HepG2 (cell line): ENCODE results near the gene ADAMTS13. TPM values are rescaled to one million over a fixed set of nuclear protein-coding genes. Genes with fewer than 3 reads are reported as not detected.
A peak's percentile ranks its signal among the peaks of the same experiment; 100 is the strongest.

Experiments used
- ATAC-seq: fragments of 200-7000 bp; cut with Tn5 transposase; 3 replicates; pipeline ENCODE4 v1.9.1; 2020; ENCODE audit warnings: mild to moderate bottlenecking, moderate library complexity
- BruUV-seq: library from RNA; stranded (reverse); fragments of 400-500 nt; replicated peaks from 2 replicates; lab custom pipeline; 2021; lab: Mats Ljungman, UMichigan
- CTCF ChIA-PET: fragments of 300-600 bp; formaldehyde crosslinking; extraction: SDS; loops from one replicate; lab custom pipeline; 2021; ENCODE audit warnings: low total read pairs, inconsistent platforms, low intra/inter-chr PET ratio; lab: Yijun Ruan, JAX
- POLR2A ChIA-PET: fragments of 350-600 bp; sonication (Branson Sonifier 250); formaldehyde crosslinking; loops from one replicate; lab custom pipeline; 2020; ENCODE audit warnings: antibody characterized with exemption, inconsistent platforms; lab: Yijun Ruan, JAX
- DNase-seq: peaks from one replicate; pipeline ENCODE4 v3.0.0-alpha.2; 2015; ENCODE audit warnings: low spot score
- FAIRE-seq: peaks from 3 replicates; lab custom pipeline; 2011; peaks lifted over from hg19 to GRCh38; lab: Jason Lieb, UNC
- H2AFZ ChIP-seq: one replicate; pipeline ENCODE4 v1.6.1; 2011; ENCODE audit warnings: low read length, inconsistent platforms
- H3K27ac ChIP-seq: fragments of 300-600 bp; 3 replicates; pipeline ENCODE4 v1.8.0; 2011; ENCODE audit warnings: mixed run types, mild to moderate bottlenecking, mixed read lengths, low read length, inconsistent platforms; ENCODE audit not compliant: insufficient read depth; ENCODE audit errors: extremely low read length
- H3K27me3 ChIP-seq, 2 experiments: fragments of 200-600 bp in 1 of 2; 2 replicates in 1 of 2; 3 replicates in 1 of 2; pipeline versions ENCODE4 v1.6.0 to v1.8.0; 2011; ENCODE audit warnings: low read length in 2 of 2, mild to moderate bottlenecking in 2 of 2, moderate library complexity in 2 of 2, inconsistent platforms in 1 of 2; ENCODE audit not compliant: insufficient read depth in 2 of 2, control insufficient read depth in 1 of 2
- H3K36me3 ChIP-seq, 2 experiments: fragments of 200-600 bp in 1 of 2; replicated peaks in 1 of 2; 2 replicates in 1 of 2; 3 replicates in 1 of 2; pipeline versions ENCODE4 v1.5.1 to v1.8.0; 2011; ENCODE audit warnings: low read length in 2 of 2, inconsistent platforms in 1 of 2; ENCODE audit not compliant: insufficient read depth in 2 of 2, control insufficient read depth in 1 of 2
- H3K4me1 ChIP-seq: 2 replicates; pipeline ENCODE4 v1.5.1; 2012; ENCODE audit warnings: low read length, inconsistent platforms; ENCODE audit not compliant: insufficient read depth
- H3K4me2 ChIP-seq: 2 replicates; pipeline ENCODE4 v1.6.0; 2011; ENCODE audit warnings: low read depth, low read length, inconsistent platforms
- H3K4me3 ChIP-seq, 3 experiments: fragments of 200-600 bp in 1 of 3; sonication (generic), shearing (Covaris generic) in 1 of 3; replicated peaks in 1 of 3; 2 replicates each; pipeline ENCODE4 v1.5.1; 2011 to 2016; ENCODE audit warnings: low read length in 3 of 3, inconsistent platforms in 2 of 3, low read depth in 2 of 3, mild to moderate bottlenecking in 2 of 3, control low read depth in 1 of 3, mixed read lengths in 1 of 3; ENCODE audit not compliant: insufficient read depth in 1 of 3
- H3K79me2 ChIP-seq: one replicate; pipeline ENCODE4 v1.6.1; 2011; ENCODE audit warnings: low read length, inconsistent platforms; ENCODE audit not compliant: insufficient read depth
- H3K9ac ChIP-seq: 2 replicates; pipeline ENCODE4 v1.6.0; 2011; ENCODE audit warnings: mild to moderate bottlenecking, low read depth, low read length, inconsistent platforms; ENCODE audit not compliant: insufficient read depth
- H3K9me3 ChIP-seq: 2 replicates; pipeline ENCODE4 v1.5.1; 2012; ENCODE audit warnings: mild to moderate bottlenecking, low read length
- H4K20me1 ChIP-seq: 2 replicates; pipeline ENCODE4 v1.6.0; 2011; ENCODE audit warnings: inconsistent platforms, mild to moderate bottlenecking, low read length, moderate library complexity; ENCODE audit not compliant: insufficient read depth
- ATF7 ChIP-seq, 2 experiments: fragments of 450-650 bp in 1 of 2; sonication (generic) in 1 of 2; formaldehyde crosslinking in 1 of 2; IDR thresholded peaks; 2 replicates each; pipeline versions ENCODE4 v1.4.0 to v1.6.1; 2016 to 2020; ENCODE audit warnings: antibody characterized with exemption in 1 of 2, mild to moderate bottlenecking in 1 of 2, missing genetic modification reagents in 1 of 2
- CREB1 ChIP-seq, 2 experiments: fragments of 450-650 bp in 1 of 2; IDR thresholded peaks; 2 replicates each; pipeline ENCODE4 v1.6.1; 2016 to 2017; ENCODE audit warnings: control low read depth in 1 of 2, mild to moderate bottlenecking in 1 of 2, missing compliant biosample characterization in 1 of 2, missing genetic modification characterization in 1 of 2
- CSRNP1 ChIP-seq: sonication (generic); formaldehyde crosslinking; IDR thresholded peaks from 2 replicates; pipeline ENCODE4 v1.8.1; 2023; ENCODE audit warnings: mild to moderate bottlenecking, missing genetic modification reagents
- DPF2 ChIP-seq: sonication (generic); formaldehyde crosslinking; IDR thresholded peaks from 2 replicates; pipeline ENCODE4 v1.4.0; 2020; ENCODE audit warnings: mild to moderate bottlenecking, low read depth, missing genetic modification reagents, borderline replicate concordance
- FOXK2 ChIP-seq: fragments of 450-650 bp; IDR thresholded peaks from 2 replicates; pipeline ENCODE4 v1.6.1; 2016
- HOXD1 ChIP-seq: sonication (generic); formaldehyde crosslinking; IDR thresholded peaks from 2 replicates; pipeline ENCODE4 v1.5.0; 2020; ENCODE audit warnings: missing genetic modification reagents
- IKZF1 ChIP-seq: fragments of 450-650 bp; IDR thresholded peaks from 2 replicates; pipeline ENCODE4 v1.7.1; 2016
- LCORL ChIP-seq, 2 experiments: fragments of 450-650 bp in 1 of 2; sonication (generic) in 1 of 2; formaldehyde crosslinking in 1 of 2; IDR thresholded peaks; 2 replicates each; pipeline versions ENCODE4 v1.5.0 to v1.6.1; 2017 to 2020; ENCODE audit warnings: antibody characterized with exemption in 1 of 2, missing genetic modification reagents in 1 of 2
- MIER2 ChIP-seq: IDR thresholded peaks from 2 replicates; pipeline ENCODE4 v1.6.1; 2016; ENCODE audit warnings: missing biosample characterization, missing genetic modification reagents
- NONO ChIP-seq, 2 experiments: fragments of 450-650 bp in 1 of 2; sonication (generic) in 1 of 2; formaldehyde crosslinking in 1 of 2; IDR thresholded peaks in 1 of 2; conservative IDR thresholded peaks in 1 of 2; 2 replicates each; pipeline versions ENCODE4 v1.6.1 to v1.8.0; 2017 to 2022; ENCODE audit warnings: mild to moderate bottlenecking in 1 of 2, missing genetic modification reagents in 1 of 2, moderate library complexity in 1 of 2
- RXRA ChIP-seq: sonication (generic); formaldehyde crosslinking; IDR thresholded peaks from 2 replicates; pipeline ENCODE4 v1.5.1; 2020; ENCODE audit warnings: missing genetic modification reagents
- SMYD3 ChIP-seq: sonication (generic); formaldehyde crosslinking; IDR thresholded peaks from 2 replicates; pipeline ENCODE4 v1.8.1; 2023; ENCODE audit warnings: mild to moderate bottlenecking, missing genetic modification reagents
- ZBTB37 ChIP-seq: sonication (generic); formaldehyde crosslinking; IDR thresholded peaks from 2 replicates; pipeline ENCODE4 v1.4.0; 2020; ENCODE audit warnings: mild to moderate bottlenecking, missing genetic modification reagents
- ZNF282 ChIP-seq: fragments of 450-650 bp; IDR thresholded peaks from 2 replicates; pipeline ENCODE4 v1.6.1; 2018; ENCODE audit not compliant: partially characterized antibody
- WGBS: methylation state at CpG from one replicate; pipeline ENCODE4 v1.1.6; 2017; ENCODE audit warnings: low lambda C conversion rate; 5-methylcytosine and 5-hydroxymethylcytosine counted together
- in situ Hi-C: cut with HindIII; loops from 2 replicates; pipeline ENCODE4 v1.10.0; 2017; ENCODE audit warnings: low pct_unique_long_range_greater_than_20kb; ENCODE audit not compliant: extremely low pct_ligation_motif_present
- intact Hi-C: fragments of 100-400 bp; cut with micrococcal nuclease; formaldehyde crosslinking; loops from one replicate; pipeline ENCODE4 v1.10.0; 2022; ENCODE audit not compliant: unreplicated experiment
- polyA plus RNA-seq, 8 experiments: library from polyadenylated mRNA; depleted of rRNA in 3 of 8; stranded (reverse) in 7 of 8; unstranded in 1 of 8; fragments of >200 nt; fragmentation: Illumina TruSeq in 4 of 8; extraction: Trizol in 4 of 8; gene quantifications; 2 replicates each; pipeline versions ENCODE4 v1.2.1 to v1.2.3, GENCODE V29; 2011 to 2016; ENCODE audit warnings: low read depth in 4 of 8, missing spikeins in 1 of 8, mixed read lengths in 1 of 8; ENCODE audit not compliant: insufficient read depth in 1 of 8
- total RNA-seq, 5 experiments: library from RNA; depleted of rRNA; stranded (reverse); fragments of >200 nt; fragmentation: Illumina TruSeq; extraction: Trizol; gene quantifications; 2 replicates each; pipeline ENCODE4 v1.2.3, GENCODE V29; 2016; ENCODE audit warnings: low read depth in 1 of 5

ADAMTS13 gene
- total and polyA plus RNA-seq, 2 of the 13 experiments (the other 11 are each of a cell fraction or from before 2014, with no cell fraction given): 0.91 to 4.5 TPM

GRCh38 chr9:133382507-133383141 lies 39.5 kb upstream of the ADAMTS13 start:
- no peak overlapping the region for H3K4me3 ChIP-seq
- H3K9ac ChIP-seq: no peak overlapping the region
- no peak overlapping the region for H3K27ac ChIP-seq
- H3K4me2 ChIP-seq: no peak overlapping the region
- no peak for FAIRE-seq
- in situ Hi-C loops (no loop called here), intact Hi-C loops (loop anchor here (1.0 kb wide), 1 partner anchor 9 kb away; no protein-coding TSS in a partner anchor)
- H2AFZ ChIP-seq: no peak overlapping the region
- ChIA-PET CTCF (no interaction called here), POLR2A (no interaction called here)
- TF ChIP-seq SMYD3 (CRISPR knock-in tag): no peak
- peak; percentile 92 for TF ChIP-seq CREB1 (IDR thresholded peaks at IDR 0.05)
- no peak for TF ChIP-seq CREB1 (CRISPR knock-in tag; IDR thresholded peaks at IDR 0.05)
- 0 out of 2 replicates have a peak, but pooled peaks have one; percentile 46 for TF ChIP-seq ZBTB37 (CRISPR knock-in tag)
- no peak for TF ChIP-seq CSRNP1
- no peak for TF ChIP-seq LCORL (IDR thresholded peaks at IDR 0.05)
- no peak for TF ChIP-seq LCORL (CRISPR knock-in tag; IDR thresholded peaks at IDR 0.05)
- no peak for TF ChIP-seq DPF2 (CRISPR knock-in tag)
- TF ChIP-seq FOXK2: peak; percentile 5; the same call in 1 of the 2 replicates
- 0 out of 2 replicates have a peak, but pooled peaks have one; percentile 3 for TF ChIP-seq ATF7 (IDR thresholded peaks at IDR 0.05)
- no peak for TF ChIP-seq ATF7 (CRISPR knock-in tag; IDR thresholded peaks at IDR 0.05)
- TF ChIP-seq RXRA (CRISPR knock-in tag): no peak
- TF ChIP-seq MIER2 (CRISPR knock-in tag): no peak
- no peak for TF ChIP-seq HOXD1 (CRISPR knock-in tag)
- TF ChIP-seq IKZF1: 0 out of 2 replicates have a peak, but pooled peaks have one; percentile 56
- peak; percentile 8 for TF ChIP-seq ZNF282
- peak; percentile 12; the same call in 1 of the 2 replicates for TF ChIP-seq NONO (IDR thresholded peaks at IDR 0.05)
- TF ChIP-seq NONO (CRISPR knock-in tag; conservative IDR thresholded peaks at IDR 0.05): no peak
- peaks cover 10% of the 10 kb centered on the region; the same call in 1 of the 2 replicates for H3K9me3 ChIP-seq
- no TSS peak for BruUV-seq
- no peaks in the 10 kb centered on the region for H4K20me1 ChIP-seq
- WGBS: 68% methylated on average over 4 of the region's 4 CpGs
- no peaks in the 10 kb centered on the region for H3K79me2 ChIP-seq
- H3K36me3 ChIP-seq: no peaks in the 10 kb centered on the region
- DNase-seq: no peak
- peaks cover 65% of the 10 kb centered on the region for H3K4me1 ChIP-seq
- ATAC-seq: no peak
- H3K27me3 ChIP-seq: no peaks in the 10 kb centered on the region
